ENCODE data around the gene TNRC18.

TNRC18 gene

GRCh38 chr7:5375925-5376324 is 47.7 kb downstream of the TNRC18 start (continued):
- TF ChIP-seq BACH2 (CRISPR knock-in tag; IDR thresholded peaks at IDR 0.05; ENCODE audit: borderline replicate concordance), result no peak
- no peak for TF ChIP-seq ARNTL (CRISPR knock-in tag; IDR thresholded peaks at IDR 0.05; ENCODE audit: borderline replicate concordance, low read depth)
- TF ChIP-seq ZNF8 (CRISPR knock-in tag; IDR thresholded peaks at IDR 0.05), result no peak
- TF ChIP-seq GLIS3 (CRISPR knock-in tag; IDR thresholded peaks at IDR 0.05), result no peak
- TF ChIP-seq, protein P1, sequence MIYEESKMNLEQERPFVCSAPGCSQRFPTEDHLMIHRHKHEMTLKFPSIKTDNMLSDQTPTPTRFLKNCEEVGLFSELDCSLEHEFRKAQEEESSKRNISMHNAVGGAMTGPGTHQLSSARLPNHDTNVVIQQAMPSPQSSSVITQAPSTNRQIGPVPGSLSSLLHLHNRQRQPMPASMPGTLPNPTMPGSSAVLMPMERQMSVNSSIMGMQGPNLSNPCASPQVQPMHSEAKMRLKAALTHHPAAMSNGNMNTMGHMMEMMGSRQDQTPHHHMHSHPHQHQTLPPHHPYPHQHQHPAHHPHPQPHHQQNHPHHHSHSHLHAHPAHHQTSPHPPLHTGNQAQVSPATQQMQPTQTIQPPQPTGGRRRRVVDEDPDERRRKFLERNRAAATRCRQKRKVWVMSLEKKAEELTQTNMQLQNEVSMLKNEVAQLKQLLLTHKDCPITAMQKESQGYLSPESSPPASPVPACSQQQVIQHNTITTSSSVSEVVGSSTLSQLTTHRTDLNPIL (CRISPR knock-in tag; IDR thresholded peaks at IDR 0.05; ENCODE audit: low read depth), result no peak

DNA sequence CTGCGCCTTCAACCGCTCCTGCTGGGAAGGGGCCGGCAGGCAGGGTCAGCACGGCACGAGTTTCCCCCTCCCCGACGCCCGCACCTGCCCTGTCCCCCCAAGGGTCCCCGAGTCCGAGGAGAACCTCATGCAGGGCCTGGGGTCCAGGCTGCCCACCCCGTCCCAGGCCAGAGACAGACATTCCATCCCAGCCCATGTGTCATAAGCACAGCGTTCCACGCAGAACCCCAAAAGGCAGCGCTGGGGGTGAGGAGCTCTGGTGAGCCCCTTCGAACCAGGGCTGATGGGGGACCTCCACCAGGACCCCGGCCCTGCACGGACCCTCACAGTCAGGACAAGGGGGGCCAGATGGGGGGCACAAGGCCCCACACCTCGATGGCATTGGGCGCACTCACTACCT is 49.2 kb downstream of the TNRC18 start:
- ATAC-seq, result no peak
- no peak for TF ChIP-seq ZNF8 (CRISPR knock-in tag; IDR thresholded peaks at IDR 0.05)
- TF ChIP-seq CSDC2 (CRISPR knock-in tag; IDR thresholded peaks at IDR 0.05), result no peak

DNA sequence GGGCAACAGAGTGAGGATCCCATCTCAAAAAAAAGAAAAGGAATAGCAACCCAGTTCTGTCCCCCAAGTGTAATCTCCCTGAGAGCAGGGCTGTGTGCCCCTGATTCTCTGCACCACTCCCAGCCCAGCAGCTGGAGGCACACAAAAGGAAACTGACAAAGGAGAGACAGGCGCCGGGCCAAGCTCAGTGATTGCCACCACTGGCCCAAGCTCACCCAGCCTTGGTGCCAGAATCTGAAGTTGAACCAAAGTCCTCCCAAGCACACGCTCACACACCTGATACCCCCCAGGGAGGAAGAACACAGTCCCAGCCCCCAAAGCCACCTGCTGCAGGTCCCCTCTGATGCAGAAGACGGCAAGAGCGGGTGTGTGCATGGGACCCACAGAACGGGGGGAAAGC is 50.3 kb downstream of the TNRC18 start:
- no peak for TF ChIP-seq ZFP30 (CRISPR knock-in tag; IDR thresholded peaks at IDR 0.05)
- no peak for TF ChIP-seq ZNF8 (CRISPR knock-in tag; IDR thresholded peaks at IDR 0.05)
- no peak for TF ChIP-seq ARNTL (CRISPR knock-in tag; IDR thresholded peaks at IDR 0.05; ENCODE audit: borderline replicate concordance, low read depth)
- no peak for TF ChIP-seq TSHZ2 (CRISPR knock-in tag; IDR thresholded peaks at IDR 0.05)
- TF ChIP-seq RARB (CRISPR knock-in tag; IDR thresholded peaks at IDR 0.05), result no peak
- TF ChIP-seq CSDC2 (CRISPR knock-in tag; IDR thresholded peaks at IDR 0.05), result no peak
- TF ChIP-seq ZFP3 (CRISPR knock-in tag; IDR thresholded peaks at IDR 0.05), result no peak
- TF ChIP-seq, protein P2, sequence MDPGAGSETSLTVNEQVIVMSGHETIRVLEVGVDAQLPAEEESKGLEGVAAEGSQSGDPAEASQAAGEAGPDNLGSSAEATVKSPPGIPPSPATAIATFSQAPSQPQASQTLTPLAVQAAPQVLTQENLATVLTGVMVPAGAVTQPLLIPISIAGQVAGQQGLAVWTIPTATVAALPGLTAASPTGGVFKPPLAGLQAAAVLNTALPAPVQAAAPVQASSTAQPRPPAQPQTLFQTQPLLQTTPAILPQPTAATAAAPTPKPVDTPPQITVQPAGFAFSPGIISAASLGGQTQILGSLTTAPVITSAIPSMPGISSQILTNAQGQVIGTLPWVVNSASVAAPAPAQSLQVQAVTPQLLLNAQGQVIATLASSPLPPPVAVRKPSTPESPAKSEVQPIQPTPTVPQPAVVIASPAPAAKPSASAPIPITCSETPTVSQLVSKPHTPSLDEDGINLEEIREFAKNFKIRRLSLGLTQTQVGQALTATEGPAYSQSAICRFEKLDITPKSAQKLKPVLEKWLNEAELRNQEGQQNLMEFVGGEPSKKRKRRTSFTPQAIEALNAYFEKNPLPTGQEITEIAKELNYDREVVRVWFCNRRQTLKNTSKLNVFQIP (CRISPR knock-in tag; IDR thresholded peaks at IDR 0.05; ENCODE audit: borderline replicate concordance, low read depth), result no peak
- no peak for TF ChIP-seq PATZ1 (CRISPR knock-in tag; IDR thresholded peaks at IDR 0.05; ENCODE audit: borderline replicate concordance)
- TF ChIP-seq, protein P3, sequence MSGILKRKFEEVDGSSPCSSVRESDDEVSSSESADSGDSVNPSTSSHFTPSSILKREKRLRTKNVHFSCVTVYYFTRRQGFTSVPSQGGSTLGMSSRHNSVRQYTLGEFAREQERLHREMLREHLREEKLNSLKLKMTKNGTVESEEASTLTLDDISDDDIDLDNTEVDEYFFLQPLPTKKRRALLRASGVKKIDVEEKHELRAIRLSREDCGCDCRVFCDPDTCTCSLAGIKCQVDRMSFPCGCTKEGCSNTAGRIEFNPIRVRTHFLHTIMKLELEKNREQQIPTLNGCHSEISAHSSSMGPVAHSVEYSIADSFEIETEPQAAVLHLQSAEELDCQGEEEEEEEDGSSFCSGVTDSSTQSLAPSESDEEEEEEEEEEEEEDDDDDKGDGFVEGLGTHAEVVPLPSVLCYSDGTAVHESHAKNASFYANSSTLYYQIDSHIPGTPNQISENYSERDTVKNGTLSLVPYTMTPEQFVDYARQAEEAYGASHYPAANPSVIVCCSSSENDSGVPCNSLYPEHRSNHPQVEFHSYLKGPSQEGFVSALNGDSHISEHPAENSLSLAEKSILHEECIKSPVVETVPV (CRISPR knock-in tag; IDR thresholded peaks at IDR 0.05), result no peak
- TF ChIP-seq ZNF565 (CRISPR knock-in tag; conservative IDR thresholded peaks at IDR 0.05; ENCODE audit: low read depth), result no peak
- no peak for TF ChIP-seq PPARA (CRISPR knock-in tag; IDR thresholded peaks at IDR 0.05; ENCODE audit: borderline replicate concordance)
- TF ChIP-seq TOX (CRISPR knock-in tag; IDR thresholded peaks at IDR 0.05; ENCODE audit: borderline replicate concordance), result no peak
- no peak for TF ChIP-seq OSR1 (CRISPR knock-in tag; IDR thresholded peaks at IDR 0.05)
- ATAC-seq, result no peak

DNA sequence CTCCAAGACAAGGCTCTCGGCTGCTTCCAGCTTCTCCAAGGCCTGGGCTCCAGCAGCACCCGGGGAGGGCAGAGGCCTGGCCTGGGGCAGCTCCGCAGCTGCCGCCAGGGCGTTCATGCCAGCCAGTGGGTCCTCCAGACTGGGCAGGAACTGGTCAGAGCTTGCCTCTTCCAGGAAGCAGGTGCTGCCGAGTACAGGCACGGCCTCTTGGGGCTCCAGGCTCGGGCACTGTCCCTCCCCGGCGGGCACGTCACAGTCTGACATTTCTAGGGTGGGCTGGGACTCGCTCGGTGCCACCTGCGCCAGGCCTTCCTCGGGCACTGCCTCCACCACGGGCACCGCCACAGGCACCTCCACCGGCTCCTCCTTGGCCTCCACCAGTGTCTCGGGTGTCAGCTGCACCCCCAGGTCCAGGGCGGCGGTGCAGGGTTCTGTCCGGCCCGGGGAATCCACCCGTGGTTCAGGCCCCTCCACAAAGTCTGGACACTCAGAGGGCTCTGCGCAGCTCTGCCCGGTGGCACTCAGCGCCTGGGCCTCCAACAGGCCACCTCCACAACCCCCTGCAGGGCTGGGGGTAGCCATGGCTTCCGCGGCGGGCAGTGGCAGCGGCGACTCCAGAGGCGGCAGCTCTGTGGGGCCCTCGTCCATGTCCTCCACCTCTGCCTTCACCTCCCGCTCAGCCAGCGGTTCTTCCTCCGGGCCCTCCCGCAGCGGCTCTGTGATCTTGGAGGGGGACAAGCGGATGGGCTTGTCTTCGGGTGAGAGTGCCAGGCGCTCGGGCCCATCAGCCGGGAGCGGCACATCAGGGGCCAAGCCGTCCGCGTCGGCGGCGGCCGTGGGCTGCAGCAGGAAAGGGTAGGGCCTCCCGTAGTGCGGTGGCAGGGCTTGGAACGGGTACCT is 52.9 kb downstream of the TNRC18 start:
- no peak for ATAC-seq
- TF ChIP-seq TOX (CRISPR knock-in tag; IDR thresholded peaks at IDR 0.05; ENCODE audit: borderline replicate concordance), result no peak
